Ectodermal cell (in vitro differentiated cells): Measurements from ENCODE around the gene ZNF664.

Experiments used
- H3K27ac ChIP-seq: 2 replicates; pipeline ENCODE4 v1.7.0; 2013; ENCODE audit warnings: mild to moderate bottlenecking, low read depth, low read length; ENCODE audit not compliant: insufficient read depth, poor library complexity, severe bottlenecking
- H3K27me3 ChIP-seq: 2 replicates; pipeline ENCODE4 v1.7.0; 2013; ENCODE audit warnings: mild to moderate bottlenecking, low read length; ENCODE audit not compliant: insufficient read depth, control insufficient read depth, poor library complexity, severe bottlenecking
- H3K36me3 ChIP-seq: one replicate; pipeline ENCODE4 v1.7.0; 2013; ENCODE audit warnings: low read length; ENCODE audit not compliant: control insufficient read depth, insufficient read depth
- H3K4me1 ChIP-seq: one replicate; pipeline ENCODE4 v1.7.0; 2013; ENCODE audit warnings: low read length; ENCODE audit not compliant: control insufficient read depth, insufficient read depth
- H3K4me3 ChIP-seq: 2 replicates; pipeline ENCODE4 v1.7.0; 2013; ENCODE audit warnings: low read depth, low read length, control low read depth; ENCODE audit not compliant: insufficient read depth
- H3K9me3 ChIP-seq: 2 replicates; pipeline ENCODE4 v1.7.0; 2013; ENCODE audit warnings: mild to moderate bottlenecking, low read length, moderate library complexity; ENCODE audit not compliant: control insufficient read depth
- WGBS, 2 experiments: methylation state at CpG; one replicate each; pipeline ENCODE4 v1.1.7; 2013; ENCODE audit warnings: missing lambda C conversion rate in 2 of 2; 5-methylcytosine and 5-hydroxymethylcytosine counted together

The ZNF664 gene

DNA sequence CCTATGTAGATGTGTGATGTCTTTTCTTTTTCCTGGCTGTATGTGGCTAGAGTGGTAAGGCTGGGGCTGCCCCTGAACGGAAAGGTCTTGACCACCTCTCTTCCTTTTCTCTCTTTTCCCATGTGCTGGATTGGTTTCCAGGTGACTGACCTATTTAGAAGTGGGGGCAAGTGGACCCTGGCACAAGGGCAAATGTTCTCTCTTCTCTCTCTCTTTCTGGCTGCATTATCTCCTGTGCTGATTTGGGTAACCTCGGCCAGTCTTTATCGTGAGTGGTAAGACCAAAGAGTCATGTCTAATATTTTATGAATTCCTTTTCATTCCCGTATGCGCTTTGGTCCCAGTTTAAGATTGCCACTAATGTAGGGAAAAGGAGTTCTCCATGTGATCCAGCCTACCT, 16.2 kb downstream of the ZNF664 start:
- Histone ChIP-seq H3K27me3 (no peaks in the 10 kb centered on the region), H3K4me1 (no peaks in the 10 kb centered on the region), H3K36me3 (peaks cover 20% of the 10 kb centered on the region), H3K9me3 (no peaks in the 10 kb centered on the region), H3K27ac (no peak overlapping the region), H3K4me3 (no peak overlapping the region)
- 93 to 98% methylated on average over 5 of the region's 5 CpGs for WGBS, 2 experiments

DNA sequence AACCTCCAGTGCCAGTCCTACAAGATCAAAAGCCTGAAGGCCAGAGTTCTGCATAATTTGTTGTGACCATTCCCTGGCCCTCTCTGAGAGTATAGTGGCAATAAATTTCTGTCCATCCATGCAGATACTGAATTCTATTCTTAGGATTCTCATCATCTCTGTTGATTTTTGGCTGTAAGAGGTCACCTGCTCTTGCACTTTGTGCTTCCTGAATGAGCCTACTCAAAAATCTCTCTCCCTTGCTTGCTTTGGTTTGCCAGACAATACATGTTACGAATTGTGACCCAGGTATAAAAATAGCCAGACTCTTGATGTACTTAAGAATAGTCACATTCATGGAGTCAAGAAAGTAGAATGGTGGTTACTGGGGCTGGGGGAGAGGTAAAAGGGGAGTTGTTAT, 16.7 kb downstream of the ZNF664 start:
- H3K4me3 ChIP-seq = no peak overlapping the region
- H3K36me3 ChIP-seq = peaks cover 20% of the 10 kb centered on the region
- H3K4me1 ChIP-seq = no peaks in the 10 kb centered on the region
- 86 to 96% methylated on average over 1 of the region's 1 CpG for WGBS, 2 experiments
- no peaks in the 10 kb centered on the region for H3K27me3 ChIP-seq
- H3K9me3 ChIP-seq = no peaks in the 10 kb centered on the region
- H3K27ac ChIP-seq = no peak overlapping the region

GRCh38 chr12:123990511-123990910, 17.5 kb downstream of the ZNF664 start:
- no peak overlapping the region for H3K4me3 ChIP-seq
- WGBS, 2 experiments = 94 to 96% methylated on average over 4 of the region's 4 CpGs
- no peaks in the 10 kb centered on the region for H3K9me3 ChIP-seq
- peaks cover 20% of the 10 kb centered on the region for H3K36me3 ChIP-seq
- H3K4me1 ChIP-seq = peaks cover under 1% of the 10 kb centered on the region
- no peak overlapping the region for H3K27ac ChIP-seq
- no peaks in the 10 kb centered on the region for H3K27me3 ChIP-seq

DNA sequence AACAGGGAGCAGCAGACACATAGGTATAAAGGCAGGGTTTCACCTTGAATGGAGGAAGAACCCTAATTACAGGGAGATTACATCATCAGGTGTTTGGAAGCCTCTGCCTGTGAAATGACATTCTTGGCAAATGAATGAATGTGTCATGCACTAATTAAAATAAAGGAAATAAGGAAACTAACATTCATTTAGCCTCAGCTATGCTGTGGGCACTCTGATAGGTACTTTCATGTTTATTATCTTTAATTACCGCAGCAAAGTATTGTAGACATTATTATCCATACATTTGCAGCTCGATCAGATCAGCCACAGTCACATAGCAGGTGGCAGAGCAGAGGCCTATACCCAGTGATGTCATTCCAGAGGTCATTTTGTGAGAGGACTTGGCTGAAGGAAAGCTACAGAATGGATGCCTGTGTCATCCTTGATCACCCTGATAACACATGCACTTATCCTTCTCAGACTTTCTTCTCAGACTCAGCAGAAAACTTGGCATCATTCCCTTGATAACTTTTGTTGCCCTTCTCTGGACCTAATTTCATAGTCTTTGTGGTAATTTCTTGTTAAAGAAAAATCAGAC, 18.4 kb downstream of the ZNF664 start:
- Histone ChIP-seq H3K27ac (no peak overlapping the region), H3K4me3 (no peak overlapping the region), H3K36me3 (peaks cover 20% of the 10 kb centered on the region), H3K9me3 (no peaks in the 10 kb centered on the region), H3K27me3 (no peaks in the 10 kb centered on the region), H3K4me1 (peaks cover 7% of the 10 kb centered on the region)
- WGBS, 2 experiments = 89 to 95% methylated on average over 2 of the region's 2 CpGs

DNA sequence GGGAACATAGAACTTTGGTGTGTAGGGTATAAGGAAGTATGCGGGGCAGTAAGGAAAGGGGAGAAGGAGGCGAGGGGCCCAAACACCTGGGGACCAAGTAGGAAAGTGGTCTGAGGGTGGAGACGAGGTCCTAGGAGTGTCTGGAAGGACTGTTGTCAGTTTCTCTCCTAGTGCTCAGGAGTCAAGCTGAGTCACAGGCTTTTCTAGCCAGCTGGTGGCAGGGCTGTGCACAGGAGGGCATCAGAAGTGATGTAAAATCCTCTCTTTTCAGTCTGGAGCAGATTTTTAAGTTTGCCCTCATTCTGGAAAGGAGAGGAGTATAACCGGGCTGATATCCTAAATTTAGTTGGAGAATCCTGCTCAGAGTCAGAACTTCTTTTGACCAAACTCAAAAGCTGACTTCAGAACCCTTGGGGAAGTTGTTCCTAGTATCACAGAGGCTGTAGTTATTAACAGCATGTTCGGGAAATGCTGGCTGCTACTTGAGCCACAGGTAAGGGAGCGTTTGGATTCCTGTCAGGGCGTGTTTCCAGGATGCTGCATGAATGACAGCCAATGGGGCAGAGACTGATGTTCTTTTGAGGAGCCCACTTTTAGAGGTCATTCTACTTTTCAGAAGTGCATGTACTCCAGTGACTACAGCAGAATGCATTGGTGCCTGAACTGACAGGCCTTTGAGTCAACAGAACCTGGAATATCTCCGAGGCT, 19.3 kb downstream of the ZNF664 start:
- no peak overlapping the region for H3K27ac ChIP-seq
- WGBS, 2 experiments = 95% methylated on average over 8 of the region's 8 CpGs
- no peaks in the 10 kb centered on the region for H3K27me3 ChIP-seq
- H3K4me1 ChIP-seq = peaks cover 15% of the 10 kb centered on the region
- H3K9me3 ChIP-seq = no peaks in the 10 kb centered on the region
- H3K36me3 ChIP-seq = peaks cover 20% of the 10 kb centered on the region
- H3K4me3 ChIP-seq = no peak overlapping the region

DNA sequence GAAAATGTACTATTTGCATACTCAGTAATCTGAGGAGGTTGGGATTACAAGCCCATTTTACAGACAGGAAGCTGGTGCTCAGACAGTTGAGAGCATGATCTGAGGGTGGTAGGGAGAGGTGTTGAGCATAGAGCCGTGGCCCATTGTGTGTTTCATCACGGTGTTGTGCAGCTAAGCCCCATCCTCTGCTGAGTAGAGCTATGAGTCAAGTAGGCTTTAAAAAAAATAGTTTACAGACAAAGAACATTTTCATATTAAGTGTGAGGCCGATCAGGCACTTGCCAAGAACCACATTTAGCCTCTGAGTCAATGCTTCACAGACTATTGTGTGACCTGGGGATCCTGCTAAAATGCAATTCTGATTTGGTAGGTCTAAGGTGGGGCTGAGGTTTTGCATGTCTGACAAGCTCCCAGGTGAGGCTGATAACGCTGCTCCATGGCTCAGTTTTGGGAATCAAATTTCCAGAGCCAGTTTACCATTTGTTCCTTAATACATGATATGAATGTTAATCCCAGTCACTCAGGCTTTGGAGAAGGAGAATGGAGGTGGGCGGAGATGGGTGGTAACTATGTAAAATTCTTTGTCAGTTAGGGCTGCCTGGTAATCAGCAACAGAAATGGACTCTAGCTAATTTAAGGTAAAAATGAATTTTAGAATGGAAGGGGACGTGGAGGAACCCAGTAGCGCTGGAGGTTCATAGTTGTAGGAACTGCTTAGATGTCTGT, 22.2 kb downstream of the ZNF664 start:
- no peaks in the 10 kb centered on the region for H3K27me3 ChIP-seq
- peaks cover 17% of the 10 kb centered on the region for H3K4me1 ChIP-seq
- 88 to 95% methylated on average over 7 of the region's 7 CpGs for WGBS, 2 experiments
- H3K4me3 ChIP-seq = no peak overlapping the region
- H3K36me3 ChIP-seq = peaks cover 11% of the 10 kb centered on the region
- H3K27ac ChIP-seq = no peak overlapping the region
- H3K9me3 ChIP-seq = no peaks in the 10 kb centered on the region

GRCh38 chr12:123996581-123996980, 23.6 kb downstream of the ZNF664 start:
- Histone ChIP-seq H3K27ac (no peak overlapping the region), H3K4me1 (peaks cover 17% of the 10 kb centered on the region), H3K9me3 (no peaks in the 10 kb centered on the region), H3K27me3 (no peaks in the 10 kb centered on the region), H3K36me3 (peaks cover 9% of the 10 kb centered on the region), H3K4me3 (no peak overlapping the region)
- WGBS, 2 experiments = 93 to 94% methylated on average over 5 of the region's 6 CpGs

GRCh38 chr12:123997033-123997822, 24.2 kb downstream of the ZNF664 start:
- WGBS, 2 experiments = 86 to 87% methylated on average over 4 to 6 of the region's 6 CpGs
- no peak overlapping the region for H3K4me3 ChIP-seq
- H3K4me1 ChIP-seq = peaks cover 17% of the 10 kb centered on the region
- H3K27me3 ChIP-seq = no peaks in the 10 kb centered on the region
- H3K36me3 ChIP-seq = peaks cover 9% of the 10 kb centered on the region
- no peaks in the 10 kb centered on the region for H3K9me3 ChIP-seq
- no peak overlapping the region for H3K27ac ChIP-seq

- peaks cover 9% of the 10 kb centered on the region for H3K36me3 ChIP-seq
- no peaks in the 10 kb centered on the region for H3K9me3 ChIP-seq
- no peak overlapping the region for H3K4me3 ChIP-seq
- 94 to 95% methylated on average over 5 of the region's 5 CpGs for WGBS, 2 experiments
- H3K4me1 ChIP-seq = peaks cover 17% of the 10 kb centered on the region
- H3K27me3 ChIP-seq = no peaks in the 10 kb centered on the region
- H3K27ac ChIP-seq = no peak overlapping the region
Measured at GRCh38 chr12:123997908-123998307, 24.9 kb downstream of the ZNF664 start.
